DOHH2 (cell line): ENCODE measurements around the gene HSD17B7.
"Not testable (repeated sequence)": the region's sequence is repeated elsewhere in the genome, so short reads cannot be mapped to it uniquely, and the experiment has no call there.

Source experiments
- H3F3A ChIP-seq: fragments of 200-600 bp; sonication (generic), shearing (Covaris generic); 2 replicates; pipeline ENCODE4 v1.6.0; 2016; ENCODE audit warnings: antibody characterized with exemption, mild to moderate bottlenecking; ENCODE audit not compliant: control insufficient read depth, insufficient read depth
- H3K27ac ChIP-seq: fragments of 200-600 bp; sonication (generic); 2 replicates; pipeline ENCODE4 v1.5.1; 2014; ENCODE audit warnings: low read depth, mild to moderate bottlenecking, low read length, moderate library complexity
- H3K27me3 ChIP-seq: fragments of 200-600 bp; sonication (generic); 2 replicates; pipeline ENCODE4 v1.6.1; 2014; ENCODE audit warnings: mild to moderate bottlenecking, low read length, mixed read lengths; ENCODE audit not compliant: control insufficient read depth
- H3K36me3 ChIP-seq: fragments of 200-600 bp; sonication (generic); 2 replicates; pipeline ENCODE4 v1.6.1; 2014; ENCODE audit warnings: mild to moderate bottlenecking, low read length, moderate library complexity, mixed read lengths; ENCODE audit not compliant: control insufficient read depth
- H3K4me1 ChIP-seq: fragments of 200-600 bp; sonication (generic); 2 replicates; pipeline ENCODE4 v1.6.1; 2014; ENCODE audit warnings: mild to moderate bottlenecking, low read length, mixed read lengths; ENCODE audit not compliant: control insufficient read depth
- H3K4me2 ChIP-seq: fragments of 200-600 bp; sonication (generic); 2 replicates; pipeline ENCODE4 v1.6.0; 2014; ENCODE audit warnings: mild to moderate bottlenecking, low read length, moderate library complexity
- H3K4me3 ChIP-seq: fragments of 200-600 bp; sonication (generic); 2 replicates; pipeline ENCODE4 v1.5.1; 2014; ENCODE audit warnings: mild to moderate bottlenecking, low read length, mixed read lengths
- H3K79me2 ChIP-seq: fragments of 200-600 bp; sonication (generic); 2 replicates; pipeline ENCODE4 v1.6.1; 2014; ENCODE audit warnings: mild to moderate bottlenecking, low read length, mixed read lengths; ENCODE audit not compliant: control insufficient read depth
- H3K9me2 ChIP-seq: fragments of 200-600 bp; sonication (generic); replicated peaks from 2 replicates; pipeline ENCODE4 v1.6.1; 2014; ENCODE audit warnings: mild to moderate bottlenecking, low read length, mixed read lengths; ENCODE audit not compliant: control insufficient read depth
- H3K9me3 ChIP-seq: fragments of 200-600 bp; sonication (generic); 2 replicates; pipeline ENCODE4 v1.6.1; 2014; ENCODE audit warnings: antibody characterized with exemption, low read length, mixed read lengths; ENCODE audit not compliant: control insufficient read depth, insufficient read depth
- H4K20me1 ChIP-seq: fragments of 200-600 bp; sonication (generic); 2 replicates; pipeline ENCODE4 v1.6.0; 2014; ENCODE audit warnings: low read depth, mild to moderate bottlenecking, antibody characterized with exemption, low read length, moderate library complexity; ENCODE audit not compliant: control insufficient read depth, insufficient read depth
- CTCF ChIP-seq: fragments of 200-600 bp; sonication (generic); IDR thresholded peaks from one replicate; pipeline ENCODE4 v1.5.1; 2014; ENCODE audit warnings: antibody characterized with exemption, mild to moderate bottlenecking, low read depth, low read length; ENCODE audit not compliant: poor library complexity, severe bottlenecking
- EZH2phosphoT487 ChIP-seq: fragments of 200-600 bp; sonication (generic); IDR thresholded peaks from 2 replicates; pipeline ENCODE4 v1.6.1; 2017; ENCODE audit warnings: borderline replicate concordance, mild to moderate bottlenecking, antibody characterized with exemption, low read length, moderate library complexity, mixed read lengths

HSD17B7 gene

DNA sequence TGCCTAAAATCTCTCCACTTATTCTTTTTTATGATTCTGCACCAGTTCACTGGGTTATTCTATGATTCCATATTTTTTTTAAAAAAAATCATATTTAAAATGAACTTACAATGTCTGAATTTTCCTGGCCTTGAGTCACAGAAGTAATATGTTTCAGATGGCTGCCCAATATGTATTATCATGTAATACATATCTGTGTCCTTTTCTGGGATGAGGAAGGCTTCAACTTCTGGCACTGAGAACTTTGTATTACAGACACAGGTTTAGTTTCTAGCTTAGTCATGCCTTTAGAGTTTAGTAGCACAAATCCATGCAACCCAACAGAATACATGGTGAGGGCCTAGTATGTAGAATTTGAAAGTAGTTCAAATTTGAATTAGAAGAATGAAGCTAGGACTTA, 7.8 kb upstream of the HSD17B7 start:
- Histone ChIP-seq H4K20me1 (no peaks in the 10 kb centered on the region), H3K4me3 (no peak overlapping the region), H3K27ac (no peak overlapping the region), H3K79me2 (no peaks in the 10 kb centered on the region), H3K4me1 (no peaks in the 10 kb centered on the region), H3K9me2 (no peaks in the 10 kb centered on the region), H3K4me2 (no peak overlapping the region), H3F3A (no peaks in the 10 kb centered on the region), H3K36me3 (no peaks in the 10 kb centered on the region), H3K27me3 (no peaks in the 10 kb centered on the region), H3K9me3 (no peaks in the 10 kb centered on the region)
- TF ChIP-seq CTCF (no peak), EZH2phosphoT487 (no peak)

DNA sequence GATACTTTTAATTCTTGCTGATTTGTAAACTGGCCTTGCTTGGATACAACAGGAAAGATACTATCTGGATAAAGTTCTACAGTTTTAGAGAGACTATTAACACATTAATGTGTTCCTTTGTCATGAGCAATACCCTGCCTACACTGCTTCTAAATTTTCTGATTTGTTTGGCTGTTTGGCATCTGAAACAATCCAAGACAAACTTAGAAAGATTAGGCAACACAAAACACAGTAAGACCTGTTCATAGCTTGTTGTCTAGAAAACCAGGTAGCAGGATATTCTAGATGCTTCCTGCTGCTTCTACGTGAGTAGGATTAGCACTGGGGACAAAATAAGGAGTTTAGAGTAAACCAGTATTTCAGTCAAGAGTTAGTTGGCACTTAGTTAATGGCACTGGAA, 5.6 kb upstream of the HSD17B7 start:
- not testable (repeated sequence) for H3K4me2 ChIP-seq, H3K79me2 ChIP-seq, H3K4me1 ChIP-seq, H3F3A ChIP-seq, H3K27ac ChIP-seq, H4K20me1 ChIP-seq, H3K27me3 ChIP-seq, H3K36me3 ChIP-seq, H3K9me3 ChIP-seq, H3K4me3 ChIP-seq, H3K9me2 ChIP-seq

- Histone ChIP-seq H3K36me3 (peaks cover 15% of the 10 kb centered on the region), H3K79me2 (peaks cover 23% of the 10 kb centered on the region)
- H3K9me2 ChIP-seq, H3K4me3 ChIP-seq, H4K20me1 ChIP-seq, H3K4me2 ChIP-seq, H3K4me1 ChIP-seq, H3K27me3 ChIP-seq, H3K27ac ChIP-seq, H3F3A ChIP-seq, H3K9me3 ChIP-seq: not testable (repeated sequence)
These were observed 1.7 kb upstream of the HSD17B7 start for GRCh38 chr1:162788783-162789182.

GRCh38 chr1:162790985-162791357, 469 bp downstream of the HSD17B7 start:
- H3K79me2 ChIP-seq, result peaks cover 26% of the 10 kb centered on the region
- H3K4me2 ChIP-seq, result peak overlapping the region; percentile 56
- H3K9me2 ChIP-seq, H3K9me3 ChIP-seq, H4K20me1 ChIP-seq, H3K27me3 ChIP-seq, H3K4me1 ChIP-seq, H3F3A ChIP-seq: not testable (repeated sequence)
- H3K36me3 ChIP-seq, result peaks cover 25% of the 10 kb centered on the region
- peak overlapping the region; percentile 69 for H3K4me3 ChIP-seq
- peak overlapping the region; percentile 66 for H3K27ac ChIP-seq

- H3K27me3 ChIP-seq, result not testable (repeated sequence)
These were observed 3.8 kb downstream of the HSD17B7 start for GRCh38 chr1:162794284-162794683.

DNA sequence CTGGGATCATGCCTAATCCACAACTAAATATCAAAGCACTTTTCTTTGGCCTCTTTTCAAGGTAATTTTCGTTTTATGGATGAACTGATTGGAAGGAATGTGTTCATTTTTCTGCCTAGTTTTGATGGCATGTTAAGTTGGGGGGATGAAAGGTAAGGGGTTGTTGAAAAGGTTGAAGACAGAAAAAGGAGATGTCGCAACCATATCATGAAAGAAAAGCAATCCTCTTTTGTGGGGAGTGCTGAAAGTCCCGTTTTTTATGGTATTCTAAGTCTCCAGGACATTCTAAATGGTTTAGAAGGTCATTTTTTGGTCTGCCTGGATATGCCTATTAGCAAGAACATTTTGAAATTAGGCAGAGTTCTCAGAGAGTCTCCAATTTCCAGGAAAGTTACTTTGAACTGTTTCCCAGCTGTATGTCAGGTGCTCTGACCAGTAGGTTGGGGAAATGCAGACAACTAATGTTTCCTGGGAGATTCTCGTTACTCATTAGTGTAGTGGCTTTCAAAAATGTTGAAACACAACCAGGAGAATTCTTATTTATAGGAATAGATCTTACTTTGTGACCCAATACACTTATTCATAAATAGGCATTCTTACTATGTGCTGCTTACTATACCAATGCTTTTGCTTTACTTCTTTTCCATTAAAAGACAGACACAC, 6.2 kb downstream of the HSD17B7 start:
- H3K79me2 ChIP-seq, result peaks cover 17% of the 10 kb centered on the region
- H3K4me3 ChIP-seq, H3F3A ChIP-seq, H3K27ac ChIP-seq, H3K27me3 ChIP-seq, H4K20me1 ChIP-seq, H3K4me2 ChIP-seq, H3K9me3 ChIP-seq, H3K4me1 ChIP-seq, H3K9me2 ChIP-seq: not testable (repeated sequence)
- peaks cover 57% of the 10 kb centered on the region for H3K36me3 ChIP-seq

More at GRCh38 chr1:162794284-162794683, 3.8 kb downstream of the HSD17B7 start:
- not testable (repeated sequence) for H3K9me3 ChIP-seq, H4K20me1 ChIP-seq, H3K27ac ChIP-seq, H3K4me2 ChIP-seq, H3K4me3 ChIP-seq, H3K4me1 ChIP-seq, H3F3A ChIP-seq, H3K9me2 ChIP-seq
- Histone ChIP-seq H3K36me3 (peaks cover 37% of the 10 kb centered on the region), H3K79me2 (peaks cover 26% of the 10 kb centered on the region)

GRCh38 chr1:162799995-162800830, 9.7 kb downstream of the HSD17B7 start:
- H4K20me1 ChIP-seq, H3K4me2 ChIP-seq, H3K4me3 ChIP-seq, H3K27ac ChIP-seq, H3K9me3 ChIP-seq, H3F3A ChIP-seq, H3K79me2 ChIP-seq, H3K4me1 ChIP-seq, H3K9me2 ChIP-seq, H3K27me3 ChIP-seq: not testable (repeated sequence)
- peaks cover 63% of the 10 kb centered on the region for H3K36me3 ChIP-seq
